HL-60 (cell line): ENCODE data around the gene DDR1.

ENCODE experiments used
- DNase-seq, 2 experiments: peaks; one replicate each; pipeline ENCODE4 v3.0.0-alpha.2; 2010 to 2020; ENCODE audit warnings: low read depth in 1 of 2, low spot score in 1 of 2
- H3K27ac ChIP-seq: fragments of 250-450 bp; sonication (Bioruptor Pico); replicated peaks from 2 replicates; pipeline ENCODE4 v1.5.1; 2020; ENCODE audit warnings: mild to moderate bottlenecking, moderate library complexity
- H3K27me3 ChIP-seq: fragments of 250-450 bp; sonication (Bioruptor Pico); 2 replicates; pipeline ENCODE4 v1.5.1; 2021; ENCODE audit warnings: mild to moderate bottlenecking, moderate library complexity; ENCODE audit not compliant: insufficient read depth, poor library complexity, severe bottlenecking
- H3K4me3 ChIP-seq: replicated peaks from 2 replicates; pipeline ENCODE4 v1.5.1; 2011; ENCODE audit warnings: mild to moderate bottlenecking, control low read depth, low read length; ENCODE audit not compliant: insufficient read depth
- GABPA ChIP-seq: IDR thresholded peaks from 2 replicates; pipeline ENCODE4 v1.6.1; 2012; ENCODE audit warnings: low read depth
- POLR2AphosphoS5 ChIP-seq: IDR thresholded peaks from 2 replicates; pipeline ENCODE4 v1.6.1; 2012; ENCODE audit warnings: low read depth
- SPI1 ChIP-seq: IDR thresholded peaks from 2 replicates; pipeline ENCODE4 v1.6.1; 2012; ENCODE audit warnings: low read depth, mild to moderate bottlenecking, borderline replicate concordance
- long read RNA-seq: library from polyadenylated mRNA; unstranded; transcript quantifications from one replicate; pipeline ENCODE4 v2.0.0, GENCODE V29; 2020
- TF ChIP-seq, protein P1 (sequence below): IDR thresholded peaks from 2 replicates; pipeline ENCODE4 v1.6.1; 2012; ENCODE audit warnings: low read depth; ENCODE audit not compliant: insufficient replicate concordance
- TF ChIP-seq, protein P2 (sequence below): IDR thresholded peaks from one replicate; pipeline ENCODE4 v1.5.1; 2011; ENCODE audit warnings: low read length, control low read depth, inconsistent platforms; ENCODE audit not compliant: insufficient read depth

DDR1 gene
- long read RNA-seq = 0 reads

DNA sequence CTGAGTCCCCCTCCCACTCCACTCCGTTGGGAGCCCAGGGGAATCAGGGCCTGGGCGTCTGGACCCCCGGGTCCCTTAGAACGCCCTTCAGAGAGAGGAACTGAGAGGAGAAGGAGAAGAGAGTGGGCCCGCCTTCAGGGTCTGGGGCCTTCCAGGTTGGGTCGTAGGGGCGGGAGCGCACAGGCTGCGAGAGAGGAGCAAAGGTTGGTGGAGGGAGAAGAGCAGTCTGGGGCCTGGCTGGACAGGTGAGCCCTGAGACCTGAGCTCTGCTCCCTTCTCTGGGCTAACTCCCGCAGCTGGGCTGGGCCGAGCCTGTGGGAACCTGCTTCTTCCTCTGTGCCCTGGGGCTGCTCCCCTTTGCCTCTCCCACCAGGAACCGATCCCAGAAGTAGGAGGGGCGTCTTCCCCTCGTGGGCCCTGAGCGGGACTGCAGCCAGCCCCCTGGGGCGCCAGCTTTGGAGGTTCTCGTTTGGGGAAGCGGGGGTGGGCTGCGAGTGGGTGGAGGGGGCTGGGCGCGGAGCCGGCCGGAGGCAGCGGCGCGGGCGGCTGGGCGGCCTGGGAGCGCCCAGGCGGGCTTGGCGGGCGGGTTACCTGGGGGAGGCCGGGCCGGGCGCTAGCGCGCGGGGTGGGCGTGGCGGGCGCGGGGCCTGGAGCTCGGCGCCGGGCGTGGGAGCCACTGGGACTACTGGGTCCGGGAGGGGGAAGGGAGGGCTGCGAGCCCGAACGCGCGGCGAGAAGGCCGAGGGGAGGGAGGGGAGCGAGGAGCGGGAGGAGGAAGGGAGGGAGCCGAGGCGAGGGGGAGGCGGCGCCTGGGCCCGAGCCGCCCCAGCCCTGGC is at the start of gene DDR1:
Gene DDR1, plus strand, starts transcription at position 835 of the 836 bp plus-strand sequence. CDS start 4,211 bp downstream, outside the sequence.
- H3K27me3 ChIP-seq = peaks cover 38% of the 10 kb centered on the region
- peak in 1 of 2 experiments; percentile 50 for DNase-seq
- no peak within 1 kb of the TSS for H3K27ac ChIP-seq
- TF ChIP-seq POLR2AphosphoS5 = no peak
- H3K4me3 ChIP-seq = peak within 1 kb of the TSS; percentile 40

DNA sequence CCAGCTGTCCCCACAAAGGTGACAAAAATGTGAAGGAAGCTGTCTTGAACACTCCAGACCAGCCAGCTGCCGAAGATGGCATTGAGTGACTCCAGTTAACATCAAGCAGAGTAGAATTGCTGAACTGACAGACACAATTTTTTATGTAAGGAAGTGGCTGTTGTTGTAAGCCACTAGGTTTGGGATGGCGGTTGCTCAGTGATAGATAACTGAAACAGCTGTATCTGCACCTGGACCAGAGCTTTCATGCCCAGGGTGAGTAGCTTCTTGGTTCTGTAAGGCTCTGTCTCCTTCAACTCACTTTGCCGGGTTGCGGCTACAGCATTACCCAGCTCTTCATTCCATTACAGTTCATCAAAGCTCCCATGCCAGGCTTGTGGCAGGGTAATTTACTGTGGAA is 49.7 kb upstream of the DDR1 start:
- DNase-seq = peak in 1 of 2 experiments; percentile 37
- no peaks in the 10 kb centered on the region for H3K27me3 ChIP-seq
- no peak overlapping the region for H3K4me3 ChIP-seq
- no peak overlapping the region for H3K27ac ChIP-seq
- peak; percentile 30; the same call in 1 of the 2 replicates for TF ChIP-seq SPI1
- TF ChIP-seq, protein P1, sequence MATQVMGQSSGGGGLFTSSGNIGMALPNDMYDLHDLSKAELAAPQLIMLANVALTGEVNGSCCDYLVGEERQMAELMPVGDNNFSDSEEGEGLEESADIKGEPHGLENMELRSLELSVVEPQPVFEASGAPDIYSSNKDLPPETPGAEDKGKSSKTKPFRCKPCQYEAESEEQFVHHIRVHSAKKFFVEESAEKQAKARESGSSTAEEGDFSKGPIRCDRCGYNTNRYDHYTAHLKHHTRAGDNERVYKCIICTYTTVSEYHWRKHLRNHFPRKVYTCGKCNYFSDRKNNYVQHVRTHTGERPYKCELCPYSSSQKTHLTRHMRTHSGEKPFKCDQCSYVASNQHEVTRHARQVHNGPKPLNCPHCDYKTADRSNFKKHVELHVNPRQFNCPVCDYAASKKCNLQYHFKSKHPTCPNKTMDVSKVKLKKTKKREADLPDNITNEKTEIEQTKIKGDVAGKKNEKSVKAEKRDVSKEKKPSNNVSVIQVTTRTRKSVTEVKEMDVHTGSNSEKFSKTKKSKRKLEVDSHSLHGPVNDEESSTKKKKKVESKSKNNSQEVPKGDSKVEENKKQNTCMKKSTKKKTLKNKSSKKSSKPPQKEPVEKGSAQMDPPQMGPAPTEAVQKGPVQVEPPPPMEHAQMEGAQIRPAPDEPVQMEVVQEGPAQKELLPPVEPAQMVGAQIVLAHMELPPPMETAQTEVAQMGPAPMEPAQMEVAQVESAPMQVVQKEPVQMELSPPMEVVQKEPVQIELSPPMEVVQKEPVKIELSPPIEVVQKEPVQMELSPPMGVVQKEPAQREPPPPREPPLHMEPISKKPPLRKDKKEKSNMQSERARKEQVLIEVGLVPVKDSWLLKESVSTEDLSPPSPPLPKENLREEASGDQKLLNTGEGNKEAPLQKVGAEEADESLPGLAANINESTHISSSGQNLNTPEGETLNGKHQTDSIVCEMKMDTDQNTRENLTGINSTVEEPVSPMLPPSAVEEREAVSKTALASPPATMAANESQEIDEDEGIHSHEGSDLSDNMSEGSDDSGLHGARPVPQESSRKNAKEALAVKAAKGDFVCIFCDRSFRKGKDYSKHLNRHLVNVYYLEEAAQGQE = no peak

DNA sequence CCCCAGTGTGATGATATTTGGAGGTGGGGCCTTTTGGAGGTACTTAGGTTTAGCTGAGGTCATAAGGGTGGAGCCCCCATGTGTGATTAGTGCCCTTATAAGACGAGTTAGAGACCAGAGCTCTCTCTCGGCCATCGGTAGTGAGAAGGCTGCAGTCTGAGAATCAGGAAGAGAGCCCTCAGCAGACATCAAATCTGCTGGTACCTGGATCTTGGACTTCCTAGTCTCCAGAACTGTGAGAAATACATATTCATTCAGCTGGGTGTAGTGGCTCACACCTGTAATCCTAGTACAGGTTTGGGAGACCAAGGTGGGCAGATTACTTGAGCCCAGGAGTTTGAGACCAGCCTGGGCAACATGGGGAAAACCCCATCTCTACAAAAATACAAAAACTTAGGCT is 48.7 kb upstream of the DDR1 start:
- Histone ChIP-seq H3K4me3 (no peak overlapping the region), H3K27me3 (no peaks in the 10 kb centered on the region), H3K27ac (no peak overlapping the region)
- TF ChIP-seq, protein P1 = no peak
- TF ChIP-seq, protein P2, sequence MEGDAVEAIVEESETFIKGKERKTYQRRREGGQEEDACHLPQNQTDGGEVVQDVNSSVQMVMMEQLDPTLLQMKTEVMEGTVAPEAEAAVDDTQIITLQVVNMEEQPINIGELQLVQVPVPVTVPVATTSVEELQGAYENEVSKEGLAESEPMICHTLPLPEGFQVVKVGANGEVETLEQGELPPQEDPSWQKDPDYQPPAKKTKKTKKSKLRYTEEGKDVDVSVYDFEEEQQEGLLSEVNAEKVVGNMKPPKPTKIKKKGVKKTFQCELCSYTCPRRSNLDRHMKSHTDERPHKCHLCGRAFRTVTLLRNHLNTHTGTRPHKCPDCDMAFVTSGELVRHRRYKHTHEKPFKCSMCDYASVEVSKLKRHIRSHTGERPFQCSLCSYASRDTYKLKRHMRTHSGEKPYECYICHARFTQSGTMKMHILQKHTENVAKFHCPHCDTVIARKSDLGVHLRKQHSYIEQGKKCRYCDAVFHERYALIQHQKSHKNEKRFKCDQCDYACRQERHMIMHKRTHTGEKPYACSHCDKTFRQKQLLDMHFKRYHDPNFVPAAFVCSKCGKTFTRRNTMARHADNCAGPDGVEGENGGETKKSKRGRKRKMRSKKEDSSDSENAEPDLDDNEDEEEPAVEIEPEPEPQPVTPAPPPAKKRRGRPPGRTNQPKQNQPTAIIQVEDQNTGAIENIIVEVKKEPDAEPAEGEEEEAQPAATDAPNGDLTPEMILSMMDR = no peak
- no peak for DNase-seq

DNA sequence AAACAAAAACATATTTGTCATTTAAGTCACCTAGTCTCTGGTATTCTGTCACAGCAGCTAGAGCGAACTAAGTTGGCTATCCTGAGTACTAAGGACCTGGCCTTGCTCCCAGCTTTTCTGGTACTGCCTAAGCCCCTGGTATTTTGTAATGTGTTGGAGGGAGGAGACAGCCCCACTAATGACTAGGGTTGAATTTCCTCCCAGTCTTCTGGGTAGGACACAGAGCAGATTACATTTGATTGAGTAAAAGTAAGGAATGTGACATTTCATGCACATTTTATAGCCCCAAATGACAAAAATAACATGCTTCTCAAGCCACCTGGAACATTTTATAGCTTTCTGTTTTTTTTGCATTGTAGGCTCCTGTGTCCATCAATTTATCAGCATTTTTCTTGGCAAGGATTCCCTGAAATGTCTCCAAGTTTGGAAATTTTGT is 47.9 kb upstream of the DDR1 start:
- DNase-seq = no peak
- H3K27me3 ChIP-seq = no peaks in the 10 kb centered on the region
- no peak overlapping the region for H3K4me3 ChIP-seq
- no peak overlapping the region for H3K27ac ChIP-seq
- TF ChIP-seq, protein P2 = no peak
- TF ChIP-seq SPI1 (no peak), POLR2AphosphoS5 (no peak), GABPA (no peak)
- TF ChIP-seq, protein P1 = no peak
